DOHH2 (cell line): Measurements from ENCODE around the gene GRM4.

ENCODE experiments used
- CTCF ChIP-seq: fragments of 200-600 bp; sonication (generic); IDR thresholded peaks from one replicate; pipeline ENCODE4 v1.5.1; 2014; ENCODE audit warnings: antibody characterized with exemption, mild to moderate bottlenecking, low read depth, low read length; ENCODE audit not compliant: poor library complexity, severe bottlenecking
- EZH2phosphoT487 ChIP-seq: fragments of 200-600 bp; sonication (generic); IDR thresholded peaks from 2 replicates; pipeline ENCODE4 v1.6.1; 2017; ENCODE audit warnings: borderline replicate concordance, mild to moderate bottlenecking, antibody characterized with exemption, low read length, moderate library complexity, mixed read lengths

GRCh38 chr6:34022250-34022872 lies 123.5 kb downstream of the GRM4 start:
- TF ChIP-seq CTCF (no peak), EZH2phosphoT487 (no peak)
